GM18511 (cell line): ENCODE results near the gene TMC7.
"Not testable (repeated sequence)": the region's sequence is repeated elsewhere in the genome, so short reads cannot be mapped to it uniquely, and the experiment has no call there.

Experiments
- ATAC-seq: cut with Tn5 transposase; IDR thresholded peaks from one replicate; pipeline ENCODE4 v1.9.1; 2021; ENCODE audit warnings: mild to moderate bottlenecking, moderate library complexity; ENCODE audit not compliant: unreplicated experiment

TMC7 gene

DNA sequence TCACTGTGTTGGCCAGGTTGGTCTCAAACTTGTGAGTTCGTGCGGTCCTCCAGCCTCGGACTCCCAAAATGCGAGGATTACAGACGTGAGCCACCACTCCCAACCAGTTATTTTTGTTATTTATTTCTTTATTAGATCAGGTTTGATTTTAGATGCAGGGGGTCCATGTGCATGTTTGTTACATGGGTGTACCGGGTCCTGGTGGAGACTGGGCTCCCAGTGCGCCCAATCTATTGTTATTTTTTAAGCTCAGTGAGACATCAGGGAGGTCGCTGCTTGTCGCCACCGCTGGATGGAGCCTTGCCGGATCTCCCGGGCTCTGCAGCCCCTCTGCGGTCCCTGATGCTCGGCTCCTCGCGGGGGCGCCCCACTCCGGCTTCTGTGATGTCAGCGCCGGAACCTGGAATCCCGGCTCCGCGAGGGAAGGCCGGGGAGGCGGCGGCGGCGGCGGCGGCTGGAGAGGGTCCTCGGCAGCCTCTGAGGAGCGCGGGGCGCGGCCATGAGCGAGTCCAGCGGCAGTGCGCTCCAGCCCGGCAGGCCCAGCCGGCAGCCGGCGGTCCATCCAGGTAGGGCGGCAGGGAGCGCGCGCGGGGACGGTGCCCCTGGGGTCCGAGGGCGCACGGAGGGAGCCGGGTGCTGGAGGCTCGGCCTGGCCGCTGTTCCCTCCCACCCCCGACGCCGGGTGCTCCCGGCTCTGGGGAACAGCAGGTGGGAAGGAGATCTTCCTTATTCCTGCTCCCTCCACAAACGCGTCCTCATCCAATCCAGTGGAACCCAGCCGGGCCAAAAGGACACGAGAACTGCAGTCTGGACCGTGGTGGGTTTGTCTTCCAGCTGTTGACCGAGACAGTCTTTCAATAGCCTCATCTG lies at the start of gene TMC7:
Gene TMC7 (plus strand): TSS at position 370 of the 870 bp plus-strand sequence. CDS start 130 bp downstream, at position 500.
- no peak for ATAC-seq

DNA sequence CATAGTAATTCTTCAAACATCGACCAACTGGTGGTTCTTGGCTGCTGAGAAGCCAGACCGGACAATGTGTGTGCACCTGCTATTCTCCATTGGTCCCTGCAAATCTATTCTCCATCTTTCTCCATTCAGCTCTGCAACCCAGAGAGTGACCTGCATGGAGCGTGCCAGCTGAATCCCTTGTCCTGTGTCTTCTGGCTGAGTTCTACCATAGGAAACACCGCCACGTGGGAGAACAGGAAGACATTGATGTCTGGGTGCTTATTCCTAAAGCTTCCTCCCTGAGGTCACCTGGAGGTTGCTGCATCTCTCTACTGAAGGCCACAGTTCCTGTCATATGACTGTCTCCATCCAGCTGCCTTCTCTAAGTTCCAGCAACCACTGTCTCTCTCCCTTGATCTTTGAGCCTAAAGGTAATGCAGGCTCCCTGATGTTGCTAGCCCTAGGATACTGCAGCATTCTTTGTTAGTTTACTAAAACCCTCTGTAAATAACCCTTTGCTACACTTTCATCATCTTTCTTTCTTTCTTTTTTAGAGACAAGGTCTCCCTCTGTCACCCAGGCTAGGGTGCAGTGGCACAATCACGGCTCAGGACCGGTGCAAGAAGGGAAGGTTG lies 46.9 kb upstream of the TMC7 start:
- ATAC-seq, result no peak

DNA sequence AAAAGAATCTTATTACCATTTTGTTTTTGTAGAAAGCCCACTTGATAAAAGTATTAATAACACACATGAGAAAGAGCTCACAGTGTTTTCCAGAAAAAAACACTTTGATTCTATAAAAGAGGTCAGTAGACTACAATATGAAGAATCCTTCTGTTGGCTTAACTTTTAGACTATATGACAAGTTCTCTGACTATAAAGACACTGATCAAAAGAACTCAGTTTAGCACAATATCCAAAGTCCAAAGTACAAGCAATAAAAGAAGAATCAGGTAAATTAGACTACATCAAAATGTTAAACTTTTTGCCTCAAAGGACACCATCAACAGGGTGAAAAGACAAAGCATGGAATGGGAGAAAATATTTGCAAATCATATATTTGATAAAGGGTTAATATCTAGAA lies 46.3 kb upstream of the TMC7 start:
- ATAC-seq, result no peak

DNA sequence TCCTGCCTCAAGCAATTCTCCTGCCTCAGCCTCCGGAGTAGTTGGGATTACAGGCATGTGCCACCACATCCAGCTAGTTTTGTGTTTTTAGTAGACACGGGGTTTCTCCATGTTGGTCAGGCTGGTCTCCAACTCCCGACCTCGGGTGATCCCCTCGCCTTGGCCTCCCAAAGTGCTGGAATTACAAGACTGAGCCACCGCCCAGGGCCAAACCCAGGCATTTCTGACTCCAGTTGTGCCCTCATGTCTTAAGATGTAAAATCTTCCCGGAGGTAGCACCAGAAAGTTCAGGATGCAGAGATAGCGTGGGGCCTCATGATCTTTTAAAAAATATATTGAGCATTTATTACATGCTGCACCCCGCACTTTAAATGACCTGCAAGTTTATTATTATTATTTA lies 44.7 kb upstream of the TMC7 start:
- no peak for ATAC-seq

DNA sequence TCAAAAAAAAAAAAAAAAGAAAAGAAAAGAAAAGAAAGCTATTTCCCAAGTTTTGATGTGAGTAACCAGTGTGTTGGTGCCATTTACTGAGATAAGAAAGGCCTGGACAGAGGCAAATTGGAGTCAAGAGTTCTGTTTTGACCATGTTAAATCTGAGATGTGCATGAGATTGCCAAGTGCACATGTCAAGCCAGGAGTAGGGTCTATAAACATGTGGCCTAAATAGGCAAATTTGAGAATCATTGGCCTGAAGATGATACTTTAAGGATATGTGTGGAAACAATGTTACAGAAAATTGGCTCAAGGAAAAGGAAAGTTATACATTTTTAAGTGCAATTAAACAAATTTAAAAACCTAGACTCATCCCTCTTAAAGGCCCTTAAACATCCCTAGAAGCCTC lies 42.3 kb upstream of the TMC7 start:
- no peak for ATAC-seq

DNA sequence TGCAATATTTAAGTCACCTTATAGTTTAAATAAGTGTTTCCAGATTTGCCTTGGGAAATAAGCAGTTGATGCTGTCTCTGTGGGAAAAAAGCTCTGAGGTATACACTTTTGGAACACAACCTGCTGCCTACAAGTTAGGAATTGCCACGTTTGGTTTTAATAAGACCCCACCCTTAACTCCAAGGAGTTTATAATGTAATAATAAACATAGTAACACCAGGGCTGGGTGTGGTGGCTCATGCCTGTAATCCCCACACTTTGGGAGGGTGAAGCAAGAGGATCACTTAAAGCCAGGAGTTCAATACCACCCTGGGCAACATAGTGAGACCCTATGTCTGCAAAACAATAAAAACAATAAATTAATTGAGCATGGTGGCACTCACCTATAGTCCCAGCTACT lies 41.7 kb upstream of the TMC7 start:
- no peak for ATAC-seq

DNA sequence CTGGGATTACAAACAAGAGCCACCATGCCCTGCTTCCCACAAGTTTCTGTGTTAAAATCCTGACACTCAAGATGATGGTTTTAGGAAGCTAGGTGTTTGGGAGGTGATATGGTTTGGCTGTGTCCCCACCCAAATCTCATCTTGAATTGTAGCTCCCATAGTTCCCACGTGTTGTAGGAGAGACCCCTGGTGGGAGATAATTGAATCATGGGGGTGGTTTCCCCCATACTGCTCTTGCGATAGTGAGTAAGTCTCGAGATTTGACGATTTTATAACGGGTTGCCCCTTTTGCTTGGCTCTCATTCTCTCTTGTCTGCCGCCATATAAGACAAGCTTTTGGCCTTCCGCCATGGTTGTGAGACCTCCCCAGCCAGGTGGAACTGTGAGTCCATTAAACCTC lies 40.3 kb upstream of the TMC7 start:
- no peak for ATAC-seq

DNA sequence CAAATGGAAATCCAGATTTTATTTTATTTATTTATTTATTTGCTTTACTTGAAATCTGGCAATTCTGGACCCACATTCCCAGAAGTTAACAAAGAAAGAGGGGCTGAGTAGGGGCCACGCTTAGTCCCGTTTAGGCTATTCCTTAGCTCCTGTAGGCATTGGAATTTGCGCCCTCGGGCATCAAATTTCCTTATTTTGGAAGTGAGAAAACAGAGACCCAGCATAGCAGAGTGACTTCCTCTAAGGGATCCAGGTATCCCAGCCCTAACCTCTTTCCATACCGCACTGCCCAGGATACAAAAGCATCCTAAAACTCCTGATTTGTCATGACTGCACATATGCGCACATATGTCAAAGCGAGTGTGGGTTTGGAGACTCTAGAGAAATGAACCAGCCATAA lies 38.5 kb upstream of the TMC7 start:
- ATAC-seq, result no peak

DNA sequence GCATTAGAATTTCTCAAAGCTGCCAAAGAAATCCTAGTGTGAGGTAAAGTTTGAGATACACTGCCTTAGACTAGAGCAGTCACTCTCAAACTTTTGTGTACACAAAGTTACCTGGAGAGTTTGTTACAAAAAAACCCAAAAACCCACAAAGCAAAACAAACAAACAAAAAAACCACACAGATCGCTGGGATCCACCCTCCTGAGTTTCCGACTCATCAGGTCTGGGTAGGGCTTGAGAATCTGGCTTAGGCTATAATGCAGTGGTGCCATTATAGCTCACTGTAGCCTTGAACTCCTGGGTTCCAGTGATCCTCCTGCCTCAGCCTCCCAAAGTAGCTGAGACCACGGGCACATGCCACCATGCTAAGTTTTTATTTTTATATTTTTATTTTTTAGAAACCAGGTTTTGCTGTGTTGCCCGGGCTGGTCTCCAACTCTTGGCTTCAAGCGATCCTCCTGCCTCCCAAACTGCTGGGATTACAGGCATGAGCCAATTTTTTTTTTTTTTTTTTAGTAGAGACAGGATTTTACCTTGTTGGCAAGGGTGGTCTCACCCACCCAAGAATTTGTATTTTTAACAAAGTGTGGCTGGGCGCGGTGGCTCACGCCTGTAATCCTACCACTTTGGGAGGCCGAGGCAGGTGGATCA lies 35.2 kb upstream of the TMC7 start:
- no peak for ATAC-seq

DNA sequence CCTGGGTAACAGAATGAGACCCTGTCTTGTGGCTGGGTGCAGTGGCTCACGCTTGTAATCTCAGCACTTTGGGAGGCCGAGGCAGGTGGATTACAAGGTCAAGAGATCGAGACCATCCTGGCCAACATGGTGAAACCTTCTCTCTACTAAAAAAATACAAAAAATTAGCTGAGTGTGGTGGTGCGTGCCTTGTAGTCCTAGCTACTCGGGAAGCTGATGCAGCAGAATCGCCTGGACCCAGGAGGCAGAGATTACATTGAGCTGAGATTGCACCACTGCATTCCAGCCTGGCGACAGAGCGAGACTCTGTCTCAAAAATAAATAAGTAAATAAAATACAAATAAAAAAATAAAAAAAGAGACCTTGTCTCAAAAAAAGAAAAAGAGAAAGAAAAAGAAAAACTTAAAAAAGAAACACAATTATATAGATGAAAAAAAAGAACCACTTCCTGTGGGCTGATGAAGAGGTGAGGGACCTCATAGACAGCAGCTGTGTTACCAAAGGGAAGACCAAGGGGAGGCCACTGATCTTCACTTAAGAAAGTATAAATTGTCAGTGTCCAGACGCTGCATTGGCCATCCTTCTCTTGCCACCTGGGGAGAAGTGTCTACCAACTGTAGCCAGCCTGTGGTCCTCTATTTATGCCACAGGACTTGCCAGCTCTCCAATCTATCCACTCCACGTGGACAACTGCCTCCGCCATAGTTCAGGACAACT lies 33.1 kb upstream of the TMC7 start:
- ATAC-seq, result no peak

DNA sequence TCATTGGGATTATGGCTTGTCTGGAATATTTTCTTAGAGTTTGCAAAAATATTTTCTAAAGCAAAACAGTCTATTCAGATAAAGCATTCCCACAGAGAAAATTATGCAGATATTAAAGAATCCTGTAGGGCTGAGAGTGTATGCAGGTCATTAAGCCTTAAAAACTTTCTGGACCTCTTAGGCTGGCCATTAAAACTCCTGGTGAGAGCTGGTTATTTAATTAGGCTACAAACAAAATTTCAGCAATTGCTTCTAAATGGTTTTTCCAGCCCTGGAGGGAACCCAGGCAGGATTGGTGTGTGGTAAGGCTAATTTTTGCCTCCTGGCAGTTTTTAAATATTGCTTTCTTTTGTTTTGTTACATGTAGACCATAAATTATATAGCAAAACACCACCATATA lies 30.2 kb upstream of the TMC7 start:
- no peak for ATAC-seq

DNA sequence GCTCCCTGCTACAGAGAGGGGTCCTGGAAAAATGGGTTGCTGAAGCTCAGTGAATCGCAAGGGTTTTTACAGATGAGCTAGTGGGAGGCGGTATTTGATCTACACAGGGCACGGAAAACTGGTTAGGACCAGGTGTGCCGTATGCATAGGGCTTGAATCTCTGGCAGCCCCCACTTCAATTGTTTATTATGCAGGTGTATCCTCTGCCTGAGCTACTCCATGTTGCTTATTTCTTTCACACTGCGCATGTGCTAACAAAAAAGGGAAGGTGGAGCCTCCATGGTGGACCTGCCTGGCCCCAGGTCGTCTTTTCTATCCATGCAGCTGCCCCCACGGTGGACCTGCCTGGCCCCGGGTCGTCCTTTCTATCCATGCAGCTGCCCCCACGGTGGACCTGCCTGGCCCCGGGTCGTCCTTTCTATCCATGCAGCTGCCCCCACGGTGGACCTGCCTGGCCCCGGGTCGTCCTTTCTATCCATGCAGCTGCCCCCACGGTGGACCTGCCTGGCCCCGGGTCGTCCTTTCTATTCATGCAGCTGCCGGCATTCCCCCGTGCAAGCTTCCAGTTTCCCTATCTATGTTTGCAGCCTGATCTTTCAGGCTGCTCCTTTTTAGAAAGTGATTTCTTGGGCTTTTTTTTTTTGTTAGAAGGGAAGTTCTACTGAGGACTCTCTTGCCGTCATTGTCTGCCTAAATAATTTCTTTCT lies 27.7 kb upstream of the TMC7 start:
- not testable (repeated sequence) for ATAC-seq

DNA sequence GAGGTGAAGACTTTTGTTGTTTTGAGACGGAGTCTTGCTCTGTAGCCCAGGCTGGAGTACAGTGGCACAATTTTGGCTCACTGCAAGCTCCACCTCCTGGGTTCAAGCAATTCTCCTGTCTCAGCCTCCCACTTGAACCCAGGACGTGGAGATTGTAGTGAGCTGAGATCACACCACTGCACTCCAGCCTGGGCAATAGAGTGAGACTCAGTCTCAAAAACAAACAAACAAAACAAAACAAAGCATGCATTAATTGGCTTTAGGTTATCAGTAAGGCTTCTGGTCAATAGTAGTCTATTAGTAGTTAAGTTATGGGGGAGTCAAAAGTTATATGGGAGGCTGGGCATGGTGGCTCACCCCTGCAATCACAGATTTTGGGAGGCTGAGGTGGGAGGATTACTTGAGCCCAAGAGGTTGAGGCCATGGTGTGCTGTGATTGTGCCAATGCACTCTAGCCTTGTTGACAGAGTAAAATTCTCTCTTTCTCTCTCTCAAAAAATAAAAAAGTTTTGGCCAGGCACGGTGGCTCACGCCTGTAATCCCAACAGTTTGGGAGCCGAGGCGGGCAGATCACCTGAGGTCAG lies 27.0 kb upstream of the TMC7 start:
- not testable (repeated sequence) for ATAC-seq

DNA sequence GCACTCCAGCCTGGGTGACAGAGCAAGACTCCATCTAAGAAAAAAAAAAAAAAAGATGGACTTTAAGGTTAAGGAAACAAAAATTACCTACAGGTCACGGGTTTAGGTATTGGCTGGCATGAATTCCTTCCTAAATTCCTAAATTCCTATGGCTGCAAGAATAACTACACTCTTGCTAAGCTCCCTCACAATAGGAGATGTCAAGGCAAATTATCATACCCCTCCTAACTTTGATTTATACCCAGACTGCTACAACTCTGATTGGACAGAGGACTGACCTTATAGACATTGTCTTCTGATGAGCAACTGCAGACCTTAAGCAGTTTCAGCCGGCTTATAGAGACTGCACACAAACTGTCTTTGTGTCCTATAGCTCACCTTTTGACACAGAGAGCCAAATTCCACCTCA lies 25.1 kb upstream of the TMC7 start:
- no peak for ATAC-seq

DNA sequence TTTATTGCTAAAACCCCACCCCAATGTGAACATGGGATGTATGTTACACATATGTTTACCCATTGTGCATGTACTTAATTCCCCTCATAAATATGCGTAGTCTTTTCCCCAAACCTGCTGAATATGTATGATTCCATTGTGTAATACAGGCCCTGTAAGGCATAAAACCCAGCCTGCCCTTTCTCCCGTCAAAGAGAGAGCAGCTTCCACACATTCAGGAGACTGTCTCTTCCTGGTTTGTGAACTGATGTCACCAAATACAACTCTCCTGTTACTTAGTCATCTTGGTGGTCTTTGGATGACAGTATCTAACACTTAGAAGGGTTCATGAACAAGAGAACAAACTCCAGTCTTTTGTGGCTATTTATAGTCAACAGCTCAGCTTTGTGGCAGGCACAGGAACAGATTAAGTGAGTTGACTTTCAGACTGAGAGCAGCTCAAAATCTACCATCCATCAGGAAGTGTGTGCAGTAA lies 24.7 kb upstream of the TMC7 start:
- ATAC-seq, result no peak

DNA sequence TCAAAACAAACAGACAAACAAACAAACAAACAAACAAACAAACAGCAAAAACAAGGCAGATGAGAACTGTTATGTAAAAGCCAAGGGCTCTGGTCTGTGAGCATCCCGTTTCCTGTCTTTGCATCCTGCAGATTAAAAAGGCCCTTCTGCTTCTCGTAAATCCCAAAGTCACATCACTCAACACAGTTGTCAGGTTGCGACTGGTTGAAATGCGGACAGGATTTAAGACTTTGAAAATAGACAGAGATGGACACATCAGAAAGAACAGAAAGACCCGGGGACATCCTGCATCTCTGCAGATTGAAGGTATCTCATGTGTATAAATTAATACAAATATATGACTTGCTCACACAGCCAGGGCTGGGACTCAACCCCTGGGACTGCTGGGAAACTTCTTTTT lies 18.2 kb upstream of the TMC7 start:
- ATAC-seq, result no peak

DNA sequence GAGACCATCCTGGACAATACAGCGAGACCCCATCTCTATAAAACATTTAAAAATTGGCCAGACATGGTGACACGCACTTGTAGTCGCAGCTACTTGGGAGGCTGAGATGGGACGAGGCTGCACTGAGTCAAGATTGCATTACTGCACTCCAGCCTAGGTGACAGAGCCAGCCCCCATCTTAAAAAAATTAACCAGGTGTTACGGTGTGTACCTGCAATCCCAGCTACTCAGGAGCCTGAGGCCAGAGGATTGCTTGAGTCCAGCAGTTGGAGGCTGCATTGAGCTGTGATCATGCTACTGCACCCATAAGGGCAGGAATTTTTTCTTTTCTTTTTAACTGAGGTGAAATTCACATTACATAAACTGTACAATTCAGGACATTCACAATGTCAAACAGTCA lies 16.9 kb upstream of the TMC7 start:
- ATAC-seq, result no peak

DNA sequence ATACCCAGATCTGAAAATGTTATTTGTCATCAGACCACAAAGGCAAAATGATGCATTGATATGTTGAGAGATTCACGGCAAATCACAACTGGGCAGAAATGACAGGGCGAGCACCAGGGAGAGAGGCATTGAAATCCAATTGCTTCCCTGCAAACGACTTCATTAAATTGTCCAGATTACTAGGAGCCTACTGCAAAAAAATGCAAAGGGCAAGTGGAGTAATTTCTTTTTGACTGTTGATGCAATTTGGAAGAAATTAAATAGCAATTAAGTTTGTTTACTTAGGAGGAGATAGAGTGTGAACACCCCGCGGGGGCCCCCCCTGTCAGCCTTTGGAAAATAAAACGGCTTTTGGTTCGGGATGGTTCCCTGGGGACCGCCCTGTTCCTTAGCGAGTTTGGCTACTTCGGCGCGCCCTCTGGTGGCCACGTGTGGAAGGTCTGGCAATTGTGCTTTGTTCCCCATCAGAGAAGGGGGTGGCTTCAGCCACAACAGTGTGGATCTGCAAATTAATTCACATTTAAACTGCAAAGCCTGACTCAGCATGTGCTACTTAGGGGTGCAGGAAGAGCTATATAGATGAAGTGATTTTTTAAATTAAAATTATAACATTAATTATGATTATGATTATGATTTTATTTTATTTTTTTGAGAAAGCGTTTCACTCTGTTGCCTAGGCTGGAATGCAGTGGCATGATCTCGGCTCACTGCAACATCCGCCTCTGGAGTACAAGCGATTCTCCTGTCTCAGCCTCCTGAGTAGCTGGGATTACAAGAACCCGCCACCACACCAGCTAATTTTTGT lies 14.5 kb upstream of the TMC7 start:
- no peak for ATAC-seq

DNA sequence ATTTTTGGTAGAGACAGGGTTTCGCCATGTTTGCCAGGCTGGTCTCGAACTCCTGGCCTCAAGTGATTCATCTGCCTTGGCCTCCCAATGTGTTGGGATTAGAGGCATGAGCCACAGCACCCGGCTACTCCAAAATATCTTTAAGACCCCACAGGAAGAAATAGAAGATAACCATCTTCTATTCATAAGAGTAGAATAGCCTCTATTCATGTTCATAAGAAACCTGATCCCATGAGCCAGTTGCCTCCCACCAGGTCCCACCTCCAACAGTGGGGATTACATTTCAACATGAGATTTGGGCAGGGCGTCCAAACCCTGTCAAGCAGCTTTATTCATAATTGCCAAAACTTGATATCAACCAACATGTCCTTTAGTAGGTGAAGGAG lies 13.9 kb upstream of the TMC7 start:
- no peak for ATAC-seq
